ENCODE results near the gene LAPTM5. TPM values are rescaled to one million over a fixed set of nuclear protein-coding genes. Genes with fewer than 3 reads are reported as not detected.
A peak's percentile ranks its signal among the peaks of the same experiment; 100 is the strongest.

LAPTM5 gene
- total and polyA plus RNA-seq, 10 of the 15 experiments (the other 5 are each of a cell fraction or from before 2014, with no cell fraction given) = 24.1 to 1,034 (median 687) TPM

GRCh38 chr1:30764939-30765555 lies 7.5 kb upstream of the LAPTM5 start (continued):
- TF ChIP-seq NFYA (IDR thresholded peaks at IDR 0.05; ENCODE audit: borderline replicate concordance, low read depth, low read length) (no peak), ATF3 (IDR thresholded peaks at IDR 0.05; ENCODE audit: borderline replicate concordance, extremely low read depth, low read depth, low read length) (no peak), NFXL1 (IDR thresholded peaks at IDR 0.05; ENCODE audit: borderline replicate concordance) (no peak), NR2C1 (IDR thresholded peaks at IDR 0.05) (no peak), MYB (IDR thresholded peaks at IDR 0.05; ENCODE audit: borderline replicate concordance, low read depth, low read length) (peak; percentile 80; the same call in 1 of the 2 replicates), ZNF274 (IDR thresholded peaks at IDR 0.05; ENCODE audit: insufficient read depth, insufficient read length) (no peak), KDM1A (IDR thresholded peaks at IDR 0.05; ENCODE audit: borderline replicate concordance) (no peak), FOS (IDR thresholded peaks at IDR 0.05; ENCODE audit: borderline replicate concordance, extremely low read depth, insufficient read length) (no peak), POLR2AphosphoS2 (IDR thresholded peaks at IDR 0.05; ENCODE audit: low read depth, low read length) (no peak), TARDBP (IDR thresholded peaks at IDR 0.05; ENCODE audit: borderline replicate concordance) (peak; percentile 51; the same call in 1 of the 2 replicates), NR2C2 (IDR thresholded peaks at IDR 0.05; ENCODE audit: borderline replicate concordance, control insufficient read depth, insufficient read length, low read depth) (no peak), GABPA (IDR thresholded peaks at IDR 0.05; ENCODE audit: low read depth) (no peak)
- TF ChIP-seq, protein P1, sequence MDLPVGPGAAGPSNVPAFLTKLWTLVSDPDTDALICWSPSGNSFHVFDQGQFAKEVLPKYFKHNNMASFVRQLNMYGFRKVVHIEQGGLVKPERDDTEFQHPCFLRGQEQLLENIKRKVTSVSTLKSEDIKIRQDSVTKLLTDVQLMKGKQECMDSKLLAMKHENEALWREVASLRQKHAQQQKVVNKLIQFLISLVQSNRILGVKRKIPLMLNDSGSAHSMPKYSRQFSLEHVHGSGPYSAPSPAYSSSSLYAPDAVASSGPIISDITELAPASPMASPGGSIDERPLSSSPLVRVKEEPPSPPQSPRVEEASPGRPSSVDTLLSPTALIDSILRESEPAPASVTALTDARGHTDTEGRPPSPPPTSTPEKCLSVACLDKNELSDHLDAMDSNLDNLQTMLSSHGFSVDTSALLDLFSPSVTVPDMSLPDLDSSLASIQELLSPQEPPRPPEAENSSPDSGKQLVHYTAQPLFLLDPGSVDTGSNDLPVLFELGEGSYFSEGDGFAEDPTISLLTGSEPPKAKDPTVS (IDR thresholded peaks at IDR 0.05; ENCODE audit: low read depth, low read length) = no peak

Measured in GM12878 (cell line).